Omental fat pad (tissue), 4 donors: ENCODE results near the gene CDKN1C. TPM values are rescaled to one million over a fixed set of nuclear protein-coding genes. Genes with fewer than 3 reads are reported as not detected.

Experiments
- ATAC-seq: fragments of 150-250 bp; one replicate; pipeline ENCODE4 v1.9.1; 2016; ENCODE audit warnings: mild to moderate bottlenecking, moderate library complexity; ENCODE audit not compliant: low FRiP score
- DNase-seq: peaks from one replicate; pipeline ENCODE4 v3.0.0-alpha.2; 2019; ENCODE audit warnings: low spot score
- CTCF ChIP-seq, 3 donors: fragments of 450-650 bp; IDR thresholded peaks; one replicate each; pipeline ENCODE4 v1.5.1; 2016 to 2017; ENCODE audit warnings: antibody characterized with exemption in 3 of 3, mild to moderate bottlenecking in 3 of 3, moderate library complexity in 2 of 3
- total RNA-seq, 4 donors: library from RNA; depleted of rRNA; stranded (reverse); fragments of >200 nt; gene quantifications; one replicate each; pipeline ENCODE4 v1.1.0, GENCODE V29; 2016

CDKN1C gene
- total RNA-seq, 4 donors from 2014 or later: 111 to 314 (median 138) TPM

GRCh38 chr11:2927121-2927800 is 41.7 kb upstream of the CDKN1C start:
- DNase-seq (no peak), ATAC-seq (no peak)

GRCh38 chr11:2926611-2927051 is 41.1 kb upstream of the CDKN1C start:
- TF ChIP-seq CTCF (IDR thresholded peaks at IDR 0.05): no peak
- DNase-seq (no peak), ATAC-seq (no peak)

More at GRCh38 chr11:2927121-2927800, 41.7 kb upstream of the CDKN1C start:
- TF ChIP-seq CTCF (IDR thresholded peaks at IDR 0.05): no peak

GRCh38 chr11:2924821-2925675 is 39.5 kb upstream of the CDKN1C start:
- DNase-seq (no peak), ATAC-seq (no peak)
- no peak for TF ChIP-seq CTCF (IDR thresholded peaks at IDR 0.05)

GRCh38 chr11:2924381-2924780 is 38.8 kb upstream of the CDKN1C start:
- no peak for TF ChIP-seq CTCF (IDR thresholded peaks at IDR 0.05)
- DNase-seq: no peak
- ATAC-seq: no peak

GRCh38 chr11:2923446-2924375 is 38.1 kb upstream of the CDKN1C start:
- ATAC-seq (no peak), DNase-seq (no peak)
- TF ChIP-seq CTCF (IDR thresholded peaks at IDR 0.05): no peak

- ATAC-seq: no peak
- TF ChIP-seq CTCF (IDR thresholded peaks at IDR 0.05): no peak
- no peak for DNase-seq
Observed at GRCh38 chr11:2922655-2923054, 37.1 kb upstream of the CDKN1C start.
